Skeletal muscle tissue (tissue), 4 donors: ENCODE results near the gene CHAT. TPM values are rescaled to one million over a fixed set of nuclear protein-coding genes. Genes with fewer than 3 reads are reported as not detected.

Experiments used
- H3K27ac ChIP-seq: one replicate; pipeline ENCODE4 v1.7.0; 2013; ENCODE audit warnings: mild to moderate bottlenecking, low read depth, low read length, inconsistent platforms
- H3K27me3 ChIP-seq, 3 donors: one replicate each; pipeline ENCODE4 v1.7.0; 2013; ENCODE audit warnings: low read length in 3 of 3; ENCODE audit not compliant: control insufficient read depth in 3 of 3, insufficient read depth in 3 of 3
- H3K36me3 ChIP-seq, 3 donors: one replicate each; pipeline ENCODE4 v1.7.0; 2013; ENCODE audit warnings: low read length in 3 of 3; ENCODE audit not compliant: control insufficient read depth in 3 of 3, insufficient read depth in 3 of 3
- H3K4me1 ChIP-seq, 3 donors: one replicate each; pipeline ENCODE4 v1.7.0; 2013; ENCODE audit warnings: low read length in 3 of 3, mild to moderate bottlenecking in 3 of 3; ENCODE audit not compliant: control insufficient read depth in 3 of 3, insufficient read depth in 3 of 3
- H3K4me3 ChIP-seq, 3 donors: one replicate each; pipeline ENCODE4 v1.7.0; 2013; ENCODE audit warnings: low read length in 3 of 3
- H3K9ac ChIP-seq, 3 donors: one replicate each; pipeline ENCODE4 v1.7.0; 2013; ENCODE audit warnings: low read length in 3 of 3, mild to moderate bottlenecking in 3 of 3, moderate library complexity in 2 of 3, low read depth in 1 of 3
- H3K9me3 ChIP-seq, 3 donors: one replicate each; pipeline ENCODE4 v1.7.0; 2013; ENCODE audit warnings: low read length in 3 of 3; ENCODE audit not compliant: control insufficient read depth in 3 of 3
- total RNA-seq: library from RNA; depleted of rRNA; stranded (reverse); fragments of >200 nt; gene quantifications from one replicate; pipeline ENCODE4 v1.2.3, GENCODE V29; 2014
- donor health status: Osteomylitis.

Gene CHAT
- total RNA-seq, 1 donor from 2014 or later: not detected

DNA sequence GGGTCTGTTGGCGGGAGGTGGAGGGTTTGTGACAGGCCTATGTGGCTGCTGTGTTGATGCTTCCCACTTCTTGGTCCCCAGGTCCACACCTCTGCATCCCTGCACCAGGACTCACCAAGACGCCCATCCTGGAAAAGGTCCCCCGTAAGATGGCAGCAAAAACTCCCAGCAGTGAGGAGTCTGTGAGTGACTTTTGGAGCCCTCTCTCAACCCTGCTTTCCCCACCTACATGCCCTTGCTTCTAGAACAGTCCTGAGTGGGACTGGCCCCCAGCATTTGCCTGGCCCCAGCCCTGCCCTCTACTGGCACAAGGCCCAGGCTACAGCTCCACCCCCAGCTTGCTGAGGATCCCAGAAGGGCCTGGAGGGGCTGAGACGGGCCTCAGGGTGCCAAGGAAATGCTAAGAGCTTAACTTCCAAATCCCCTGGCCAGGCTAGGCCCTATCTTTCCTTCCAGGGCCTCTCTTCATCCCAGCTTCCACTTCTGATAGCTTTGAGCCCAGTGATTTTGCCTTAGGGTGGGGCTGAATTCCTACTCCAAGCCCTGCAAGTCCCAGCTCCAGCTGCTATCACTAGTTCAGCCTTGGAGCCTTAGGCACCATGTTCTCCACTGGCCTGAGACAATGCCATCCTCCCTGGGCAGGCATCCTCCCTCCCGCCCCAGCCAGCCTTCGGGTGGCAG is 2.7 kb downstream of the CHAT start:
- H3K36me3 ChIP-seq: no peaks in the 10 kb centered on the region
- no peak overlapping the region for H3K4me3 ChIP-seq
- H3K9ac ChIP-seq: no peak overlapping the region
- H3K9me3 ChIP-seq: no peaks in the 10 kb centered on the region
- no peak overlapping the region for H3K27ac ChIP-seq
- peaks cover 75 to 81% (median 76%) of the 10 kb centered on the region in 3 donors for H3K27me3 ChIP-seq
- H3K4me1 ChIP-seq: peaks cover 0 to 10% (median 0%) of the 10 kb centered on the region in 3 donors

- no peak overlapping the region for H3K9ac ChIP-seq
- H3K36me3 ChIP-seq: no peaks in the 10 kb centered on the region
- H3K27ac ChIP-seq: no peak overlapping the region
- H3K4me1 ChIP-seq: peaks cover 0 to 5% (median 0%) of the 10 kb centered on the region in 3 donors
- no peak overlapping the region for H3K4me3 ChIP-seq
- H3K9me3 ChIP-seq: no peaks in the 10 kb centered on the region
- H3K27me3 ChIP-seq: peaks cover 67 to 73% (median 68%) of the 10 kb centered on the region in 3 donors
Measured at GRCh38 chr10:49617121-49618020, 3.5 kb downstream of the CHAT start.

DNA sequence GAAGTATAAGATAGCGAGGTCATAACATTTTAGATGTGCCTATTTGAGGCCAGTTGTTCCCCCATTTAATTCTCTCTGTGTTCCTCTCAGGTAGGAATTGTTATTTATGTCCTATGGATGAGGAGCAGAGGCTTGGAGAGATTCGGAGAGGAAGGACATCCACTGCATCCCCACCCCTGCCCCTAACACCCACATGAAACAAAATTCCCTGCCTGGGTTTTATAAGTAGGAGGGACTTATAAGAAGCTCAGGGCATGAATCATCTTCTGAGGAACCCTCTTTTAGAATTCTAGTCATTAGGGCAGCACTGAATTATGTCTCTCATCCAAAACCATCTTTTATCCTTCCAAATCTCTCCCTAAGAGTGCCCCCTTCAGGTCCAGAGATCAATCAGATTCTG is 5.0 kb downstream of the CHAT start:
- Histone ChIP-seq H3K9me3 (no peaks in the 10 kb centered on the region), H3K4me1 (no peaks in the 10 kb centered on the region), H3K4me3 (no peak overlapping the region), H3K27me3 (peaks cover 53 to 59% (median 59%) of the 10 kb centered on the region in 3 donors), H3K9ac (no peak overlapping the region), H3K27ac (no peak overlapping the region), H3K36me3 (no peaks in the 10 kb centered on the region)

DNA sequence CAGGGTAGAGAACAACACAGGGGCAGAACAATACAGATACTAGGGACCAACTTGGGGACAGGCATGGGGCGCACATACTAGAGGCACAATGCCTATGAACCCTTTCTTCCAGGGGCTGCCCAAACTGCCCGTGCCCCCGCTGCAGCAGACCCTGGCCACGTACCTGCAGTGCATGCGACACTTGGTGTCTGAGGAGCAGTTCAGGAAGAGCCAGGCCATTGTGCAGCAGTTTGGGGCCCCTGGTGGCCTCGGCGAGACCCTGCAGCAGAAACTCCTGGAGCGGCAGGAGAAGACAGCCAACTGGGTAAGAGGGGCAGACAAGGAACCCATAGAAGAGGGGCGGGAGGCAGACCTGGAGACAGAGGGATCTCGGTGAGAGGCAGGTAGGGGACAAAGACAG is 5.8 kb downstream of the CHAT start:
- Histone ChIP-seq H3K9me3 (no peaks in the 10 kb centered on the region), H3K36me3 (no peaks in the 10 kb centered on the region), H3K4me1 (no peaks in the 10 kb centered on the region), H3K27ac (no peak overlapping the region), H3K9ac (no peak overlapping the region), H3K4me3 (no peak overlapping the region), H3K27me3 (peaks cover 48 to 58% (median 55%) of the 10 kb centered on the region in 3 donors)

- Histone ChIP-seq H3K4me3 (no peak overlapping the region), H3K27me3 (peaks cover 41 to 54% (median 48%) of the 10 kb centered on the region in 3 donors), H3K4me1 (no peaks in the 10 kb centered on the region), H3K36me3 (no peaks in the 10 kb centered on the region), H3K9me3 (no peaks in the 10 kb centered on the region), H3K9ac (no peak overlapping the region), H3K27ac (no peak overlapping the region)
Measured at GRCh38 chr10:49620286-49620810, 6.5 kb downstream of the CHAT start.

DNA sequence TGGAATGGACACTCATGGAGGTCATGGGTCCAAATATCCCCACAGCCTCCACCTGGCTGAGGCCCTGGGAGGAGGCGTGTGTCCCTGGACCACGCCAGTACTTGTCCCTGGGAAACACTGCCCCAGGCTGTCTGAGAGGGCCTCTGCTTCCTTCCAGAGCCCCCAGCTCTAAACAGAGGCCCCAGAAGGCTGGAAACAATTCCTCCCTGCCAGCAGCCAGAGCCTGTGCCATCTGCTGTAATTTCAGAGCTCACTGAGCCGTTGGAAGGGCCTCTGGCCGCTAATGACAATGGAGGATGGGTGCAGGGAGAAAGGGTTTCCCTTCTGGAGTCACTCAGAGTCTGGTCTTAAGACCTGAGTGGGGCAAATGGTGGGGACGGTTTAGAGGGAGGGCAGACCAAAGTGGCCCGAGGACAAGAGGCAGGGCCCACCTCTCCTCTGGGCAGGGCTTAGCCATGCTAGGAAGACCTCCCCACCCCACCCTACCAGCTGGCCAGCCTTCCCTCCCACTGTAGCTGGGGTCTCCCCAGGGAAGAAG is 7.1 kb downstream of the CHAT start:
- no peaks in the 10 kb centered on the region for H3K9me3 ChIP-seq
- no peak overlapping the region for H3K4me3 ChIP-seq
- no peak overlapping the region for H3K27ac ChIP-seq
- no peaks in the 10 kb centered on the region for H3K36me3 ChIP-seq
- H3K9ac ChIP-seq: no peak overlapping the region
- peaks cover 35 to 49% (median 42%) of the 10 kb centered on the region in 3 donors for H3K27me3 ChIP-seq
- no peaks in the 10 kb centered on the region for H3K4me1 ChIP-seq

DNA sequence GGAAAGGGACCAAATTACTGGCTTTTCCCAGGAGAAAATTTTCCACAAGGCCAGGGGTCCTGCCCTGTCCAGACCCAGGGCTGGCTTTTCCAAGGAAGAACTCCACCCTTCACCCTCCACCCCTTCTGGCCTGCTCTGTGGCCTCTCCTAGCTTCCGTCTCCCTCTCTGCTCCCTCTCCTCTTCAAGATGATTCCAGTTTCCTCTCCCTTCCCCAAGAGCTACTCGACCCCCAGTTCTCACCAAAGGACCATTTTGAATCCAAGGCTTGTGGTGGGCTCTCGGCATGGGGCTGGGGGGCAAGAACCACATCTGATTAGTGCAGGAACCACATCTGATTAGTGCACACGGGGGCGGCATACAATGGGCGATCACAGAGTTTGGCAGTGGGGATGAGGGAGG is 7.7 kb downstream of the CHAT start:
- Histone ChIP-seq H3K9me3 (no peaks in the 10 kb centered on the region), H3K27me3 (peaks cover 29 to 43% (median 36%) of the 10 kb centered on the region in 3 donors), H3K4me3 (no peak overlapping the region), H3K4me1 (no peaks in the 10 kb centered on the region), H3K9ac (no peak overlapping the region), H3K36me3 (no peaks in the 10 kb centered on the region), H3K27ac (no peak overlapping the region)

DNA sequence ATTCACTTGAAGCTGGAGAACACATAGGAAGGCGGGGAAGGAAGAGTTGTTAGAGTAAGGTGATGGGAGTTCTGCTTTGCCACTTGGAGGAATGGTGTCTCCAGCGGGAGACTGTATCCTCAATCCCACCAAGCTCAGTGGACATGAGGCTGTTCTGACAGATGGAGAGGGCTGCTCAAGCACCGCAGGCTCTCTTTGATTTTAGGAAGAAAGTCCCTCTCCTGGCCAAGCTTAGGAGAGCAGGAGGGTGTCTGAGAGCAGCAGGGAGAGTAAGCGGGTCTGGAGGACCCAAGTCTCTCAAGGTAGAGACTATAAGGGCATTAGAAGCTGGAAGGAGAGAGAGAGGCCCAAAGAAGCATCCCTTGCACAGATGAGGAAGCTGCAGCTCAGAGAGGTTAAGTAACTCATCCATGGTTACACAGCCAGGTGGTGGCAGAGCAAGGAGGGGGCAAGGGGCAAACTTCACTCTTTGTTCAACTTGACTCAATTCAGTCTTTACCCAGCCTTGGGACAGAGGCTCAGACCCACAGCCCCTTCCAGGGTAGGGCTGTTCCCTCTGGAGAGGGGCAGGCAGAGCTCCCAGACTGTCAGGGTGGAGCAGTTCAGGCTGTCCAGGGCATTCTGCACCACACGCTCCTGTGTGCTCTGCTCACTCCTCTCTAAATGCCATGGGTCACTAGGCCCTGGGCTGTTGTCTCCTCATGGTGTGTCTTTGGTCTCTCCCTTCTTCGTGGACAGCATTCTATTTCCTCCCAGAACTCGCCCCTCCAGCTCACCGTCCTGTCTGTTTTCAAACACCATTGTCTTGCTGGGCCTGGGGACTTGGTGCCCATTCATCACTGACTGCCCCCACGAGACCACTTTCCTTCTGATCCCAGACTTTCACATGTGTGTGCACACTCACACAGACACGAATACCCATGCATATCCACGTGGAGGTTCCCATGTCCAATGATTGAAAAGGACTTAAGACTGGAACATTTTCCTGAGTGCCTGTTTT is 8.9 kb downstream of the CHAT start:
- Histone ChIP-seq H3K9me3 (no peaks in the 10 kb centered on the region), H3K9ac (no peak overlapping the region), H3K4me1 (no peaks in the 10 kb centered on the region), H3K4me3 (no peak overlapping the region), H3K27me3 (peaks cover 18 to 33% (median 26%) of the 10 kb centered on the region in 3 donors), H3K27ac (no peak overlapping the region), H3K36me3 (no peaks in the 10 kb centered on the region)

DNA sequence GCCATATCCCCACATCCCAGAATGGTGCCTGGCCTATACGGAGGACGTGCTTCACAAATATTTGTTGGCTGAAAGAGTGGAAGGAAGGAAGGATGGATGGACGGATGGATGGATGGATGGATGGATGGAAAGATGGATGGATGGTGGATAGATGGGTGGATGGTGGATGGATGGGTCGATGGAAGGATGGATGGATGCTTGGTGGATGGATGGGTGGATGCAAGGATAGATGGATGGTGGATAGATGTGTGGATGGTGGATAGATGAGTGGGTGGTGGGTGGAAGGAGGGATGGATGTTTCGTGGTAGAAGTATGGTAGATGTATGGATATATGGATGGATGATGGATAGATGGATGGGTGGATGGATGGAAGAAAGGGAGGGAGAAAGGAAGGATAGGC is 10.8 kb downstream of the CHAT start:
- Histone ChIP-seq H3K9ac (no peak overlapping the region), H3K4me1 (no peaks in the 10 kb centered on the region), H3K27ac (no peak overlapping the region), H3K4me3 (no peak overlapping the region), H3K27me3 (peaks cover 5 to 24% (median 15%) of the 10 kb centered on the region in 3 donors), H3K9me3 (no peaks in the 10 kb centered on the region), H3K36me3 (no peaks in the 10 kb centered on the region)
